HG03135 (cell line): ENCODE measurements around the gene ZNF221.

Experiments
- ATAC-seq: cut with Tn5 transposase; IDR thresholded peaks from one replicate; pipeline ENCODE4 v1.9.1; 2021; ENCODE audit warnings: mild to moderate bottlenecking, moderate library complexity; ENCODE audit not compliant: unreplicated experiment

The ZNF221 gene

DNA sequence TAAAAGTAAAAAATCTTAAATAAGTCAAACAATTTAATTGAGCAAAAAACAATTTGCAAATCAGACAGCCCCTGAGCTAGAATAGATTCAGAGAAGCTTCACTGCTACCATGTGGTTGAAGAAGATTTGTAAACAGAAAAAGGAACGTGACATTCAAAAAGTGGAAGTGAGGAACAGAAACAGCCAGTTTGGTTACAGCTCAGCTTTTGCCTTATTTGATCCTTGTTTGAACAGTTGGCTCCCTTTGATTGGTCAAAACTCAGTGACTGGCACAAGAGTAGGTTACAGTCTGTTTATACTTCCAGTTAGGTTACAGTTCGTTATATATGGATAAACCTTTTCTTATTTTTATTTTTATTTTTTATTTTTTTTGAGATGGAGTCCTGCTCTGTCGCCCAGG is 5.8 kb downstream of the ZNF221 start:
- no peak for ATAC-seq

DNA sequence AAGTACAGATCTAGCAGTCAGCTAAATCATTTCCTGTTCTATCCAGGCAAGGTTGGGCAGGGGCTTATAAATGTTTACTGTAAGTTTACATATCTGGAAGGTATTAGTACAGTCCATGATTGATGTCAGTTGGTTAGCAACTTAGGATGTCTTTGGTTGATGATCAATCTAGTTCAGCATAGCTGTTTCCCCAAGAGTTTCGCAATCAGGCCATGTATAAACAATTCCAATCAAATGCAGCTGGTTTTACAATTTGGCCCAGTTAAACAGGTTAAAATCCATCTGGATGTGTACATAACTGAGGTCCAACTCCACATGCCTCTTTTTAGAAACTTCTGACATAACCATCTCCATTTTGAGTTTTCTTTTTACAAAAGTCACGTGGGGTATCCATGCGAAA is 6.9 kb downstream of the ZNF221 start:
- ATAC-seq, result no peak

DNA sequence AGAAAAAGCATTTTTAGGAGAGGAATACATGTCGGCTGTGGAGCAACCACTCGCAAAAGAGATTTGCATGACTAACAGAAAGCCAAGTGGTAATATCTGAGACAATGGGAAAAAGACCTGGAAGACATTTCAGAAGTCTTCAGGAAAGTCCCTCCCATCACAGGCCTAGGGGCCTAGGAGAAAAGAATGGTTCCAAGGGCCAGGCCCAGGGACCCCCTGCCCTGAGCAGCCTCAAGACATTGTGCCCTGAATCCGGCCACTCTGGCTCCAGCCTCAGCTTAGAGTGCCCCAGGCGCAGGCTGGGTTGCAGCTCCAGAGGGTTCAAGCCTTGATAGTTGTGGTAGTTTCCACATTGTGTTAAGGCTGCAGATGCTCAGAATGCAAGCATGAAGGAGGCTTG is 9.4 kb downstream of the ZNF221 start:
- ATAC-seq, result no peak

DNA sequence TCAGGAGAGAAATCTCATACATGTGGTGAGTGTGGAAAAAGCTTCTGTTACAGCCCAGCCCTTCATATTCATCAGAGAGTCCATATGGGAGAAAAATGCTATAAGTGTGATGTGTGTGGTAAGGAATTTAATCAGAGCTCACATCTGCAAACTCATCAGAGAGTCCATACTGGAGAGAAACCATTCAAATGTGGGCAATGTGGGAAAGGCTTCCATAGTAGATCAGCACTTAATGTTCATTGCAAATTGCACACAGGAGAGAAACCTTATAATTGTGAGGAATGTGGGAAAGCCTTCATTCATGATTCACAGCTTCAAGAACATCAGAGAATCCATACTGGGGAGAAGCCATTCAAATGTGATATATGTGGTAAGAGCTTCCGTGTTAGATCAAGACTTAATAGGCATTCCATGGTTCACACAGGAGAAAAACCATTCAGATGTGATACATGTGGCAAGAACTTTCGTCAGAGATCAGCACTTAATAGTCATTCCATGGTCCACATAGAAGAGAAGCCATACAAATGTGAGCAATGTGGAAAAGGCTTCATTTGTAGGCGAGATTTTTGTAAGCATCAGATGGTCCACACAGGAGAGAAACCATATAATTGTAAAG is 15.2 kb downstream of the ZNF221 start:
- ATAC-seq, result no peak

DNA sequence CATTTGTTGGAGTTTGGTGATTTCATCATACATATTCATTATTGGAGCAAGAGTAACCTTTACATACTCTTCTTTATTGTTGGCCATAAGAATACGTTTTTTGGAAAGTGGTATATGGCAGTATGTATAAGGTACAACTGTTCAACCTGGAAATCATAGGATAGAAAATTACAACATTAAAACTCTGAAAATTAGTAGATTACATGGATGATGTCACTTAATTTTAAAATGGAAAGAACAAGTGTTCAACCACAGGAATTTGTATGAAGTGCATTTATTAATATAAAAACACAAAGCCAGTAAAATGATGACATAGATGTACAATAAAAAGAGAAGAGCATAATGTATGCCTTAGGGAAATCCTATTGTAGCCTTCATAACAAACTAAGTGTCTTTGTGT is 25.7 kb downstream of the ZNF221 start:
- ATAC-seq, result no peak

DNA sequence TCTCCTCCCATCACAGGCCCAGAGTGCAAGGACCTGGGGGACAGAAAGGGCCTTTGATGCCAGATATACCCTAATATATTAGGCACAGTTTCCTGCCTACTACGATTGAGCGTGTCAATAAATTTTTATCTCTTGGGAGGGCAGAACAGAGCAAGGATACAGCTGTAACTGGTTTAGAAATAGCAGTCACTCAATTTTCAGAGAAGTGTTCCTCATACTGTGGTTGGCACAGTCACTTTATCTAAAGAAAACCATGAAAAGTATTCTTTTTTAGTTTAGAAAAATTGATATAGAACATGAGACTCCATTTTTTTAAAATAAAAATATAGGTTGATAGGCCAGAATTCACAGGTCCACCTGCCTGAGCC is 32.5 kb downstream of the ZNF221 start:
- peak; percentile 31 for ATAC-seq

DNA sequence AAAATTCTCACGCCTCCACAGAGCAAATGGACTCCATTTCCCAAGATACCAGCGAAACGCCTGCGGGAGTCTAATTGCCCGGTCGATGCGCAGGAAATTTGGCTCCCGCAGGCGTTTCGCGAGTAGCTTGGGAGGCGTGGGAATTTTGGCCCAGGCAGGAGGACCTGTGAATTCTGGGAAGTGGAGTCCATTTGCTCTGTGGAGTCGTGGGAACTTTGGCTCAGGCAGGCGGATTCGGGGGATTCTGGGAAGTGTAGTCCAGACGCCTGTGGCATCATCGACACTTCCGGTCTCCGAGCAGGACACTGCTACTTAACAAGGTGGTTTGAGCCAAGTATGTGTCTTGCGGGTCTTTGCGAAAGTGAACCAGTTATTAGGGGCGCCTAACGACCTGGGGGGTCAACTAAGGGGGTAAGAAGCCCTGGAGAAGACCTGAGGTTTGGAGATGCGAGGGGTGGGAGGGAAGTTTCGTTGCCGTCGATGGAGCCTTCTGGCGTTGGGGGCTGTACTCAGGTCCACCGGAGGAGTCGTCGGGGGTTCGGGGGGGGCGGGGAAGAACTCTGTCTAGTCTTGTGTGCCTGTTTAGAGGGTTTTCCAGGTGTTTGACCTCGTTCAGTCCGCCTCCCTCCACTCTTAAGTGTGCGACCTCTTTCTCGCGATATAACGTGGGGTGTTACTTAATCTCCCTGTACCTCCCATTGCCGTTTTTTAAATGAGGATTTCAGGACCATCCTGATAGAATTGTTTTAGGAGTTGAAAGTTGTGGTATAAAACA is 33.1 kb downstream of the ZNF221 start, which contains the start of gene ZNF155:
TSS of gene ZNF155 (plus strand) at position 277 of the 775 bp plus-strand sequence. CDS start 4,356 bp downstream, outside the sequence.
- peak; percentile 76 for ATAC-seq

DNA sequence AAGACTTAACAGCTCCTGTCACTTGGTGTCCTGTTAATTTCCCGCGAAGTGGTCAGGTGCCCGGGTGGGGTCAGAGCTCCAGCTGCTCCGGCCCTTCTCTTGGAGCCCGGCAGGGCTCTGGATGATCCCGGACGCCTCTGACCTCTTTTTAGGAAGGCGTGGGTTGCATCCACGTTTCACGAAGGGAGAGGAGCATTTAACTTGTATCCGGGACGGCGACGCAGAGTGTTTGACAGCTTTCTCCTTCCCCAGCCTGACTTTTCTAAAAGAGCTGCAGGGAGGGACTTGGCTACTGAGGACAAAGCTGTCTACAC is 33.6 kb downstream of the ZNF221 start:
- no peak for ATAC-seq

DNA sequence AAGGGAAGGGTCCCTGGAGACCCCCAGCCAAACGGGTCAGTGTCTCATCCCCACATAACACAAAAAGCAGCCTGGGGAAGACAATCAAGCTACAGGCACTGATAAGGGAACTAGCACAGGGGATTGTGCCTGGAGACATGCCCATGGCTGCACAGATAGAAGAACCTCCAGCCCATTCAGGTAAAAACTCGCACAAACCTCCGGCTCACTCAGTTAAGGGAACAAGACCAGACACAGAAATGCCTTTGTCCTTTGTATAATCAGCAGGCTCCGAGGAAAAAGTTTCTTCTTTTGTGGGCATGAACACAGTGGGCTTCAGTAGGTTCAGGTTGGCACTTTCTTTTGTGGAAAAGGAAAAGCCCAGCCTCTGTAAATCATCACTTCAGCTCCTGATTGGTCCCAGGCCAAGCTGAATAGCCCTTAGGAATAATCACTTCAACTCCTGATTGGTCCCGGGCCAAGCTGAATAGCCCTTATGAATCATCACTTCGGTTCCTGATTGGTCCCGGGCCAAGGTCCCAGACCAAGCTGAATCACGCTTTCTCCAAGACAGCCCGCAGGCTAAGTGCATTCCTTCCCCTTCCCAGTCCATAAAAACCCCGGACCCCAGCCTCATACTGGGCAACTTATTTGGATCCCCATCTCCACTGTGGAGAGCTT is 46.7 kb downstream of the ZNF221 start:
- no peak for ATAC-seq

DNA sequence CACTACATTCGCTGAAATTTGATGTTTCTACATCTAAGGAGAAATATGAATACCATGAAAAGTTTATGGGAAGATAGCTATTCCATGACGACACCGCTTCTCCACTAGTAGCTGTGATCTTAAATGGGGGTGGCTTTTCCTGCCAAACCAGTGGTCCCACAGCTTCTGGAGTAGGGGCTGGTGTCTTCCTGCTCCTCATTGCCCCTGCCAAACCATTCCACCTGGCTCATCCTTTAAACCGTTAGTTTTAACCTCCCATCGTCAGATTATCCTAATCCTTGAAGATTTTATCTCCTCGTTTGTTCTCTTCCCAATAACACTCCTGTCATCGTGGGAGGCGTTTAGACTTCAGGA is 51.2 kb downstream of the ZNF221 start:
- ATAC-seq, result no peak

DNA sequence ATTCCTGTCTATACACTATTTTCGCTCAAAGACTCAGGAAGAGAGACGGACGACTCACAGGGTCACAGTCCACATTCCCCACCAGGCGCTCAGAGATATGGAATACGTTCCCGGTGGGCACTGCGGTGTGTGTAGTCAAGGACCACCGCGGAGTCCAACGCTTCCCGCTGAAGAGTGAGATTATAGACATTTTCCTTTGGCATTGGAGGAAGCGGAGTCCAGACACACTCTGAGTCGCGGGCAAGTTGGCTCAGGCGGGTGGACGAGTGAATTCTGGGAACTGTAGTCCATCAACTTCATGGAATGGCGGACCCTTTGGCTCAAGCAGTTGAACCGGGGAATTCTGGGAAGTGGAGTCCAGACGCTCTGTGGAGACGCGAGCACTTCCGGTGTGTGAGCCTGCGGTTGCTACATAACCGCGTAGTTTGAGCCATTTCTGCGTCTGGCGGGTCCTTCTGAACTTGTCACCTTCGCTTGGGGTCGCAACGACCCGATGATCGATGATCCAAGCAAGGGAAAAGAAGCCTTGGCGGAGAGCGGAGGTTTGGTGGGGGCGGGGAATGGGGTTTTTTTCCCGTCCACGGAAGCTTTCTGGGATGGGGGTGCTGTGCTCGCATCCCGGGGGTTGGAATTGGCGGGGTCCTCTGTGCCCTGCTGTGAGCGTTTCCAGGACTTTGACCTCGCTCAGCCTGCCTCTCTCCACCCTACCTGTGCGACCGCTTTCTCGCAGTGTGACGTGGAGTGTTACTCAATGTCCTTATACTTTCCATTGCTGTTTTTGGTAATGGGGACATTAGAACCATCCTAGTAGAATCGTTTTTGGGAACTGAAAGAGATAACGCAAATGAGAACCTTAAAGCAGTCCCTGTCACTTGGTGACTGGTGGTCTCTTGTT is 51.8 kb downstream of the ZNF221 start, which contains the start of gene ZNF230:
TSS of gene ZNF230 (plus strand) at position 392 of the 895 bp plus-strand sequence. CDS start 4,122 bp downstream, outside the sequence.
- ATAC-seq, result peak; percentile 95

DNA sequence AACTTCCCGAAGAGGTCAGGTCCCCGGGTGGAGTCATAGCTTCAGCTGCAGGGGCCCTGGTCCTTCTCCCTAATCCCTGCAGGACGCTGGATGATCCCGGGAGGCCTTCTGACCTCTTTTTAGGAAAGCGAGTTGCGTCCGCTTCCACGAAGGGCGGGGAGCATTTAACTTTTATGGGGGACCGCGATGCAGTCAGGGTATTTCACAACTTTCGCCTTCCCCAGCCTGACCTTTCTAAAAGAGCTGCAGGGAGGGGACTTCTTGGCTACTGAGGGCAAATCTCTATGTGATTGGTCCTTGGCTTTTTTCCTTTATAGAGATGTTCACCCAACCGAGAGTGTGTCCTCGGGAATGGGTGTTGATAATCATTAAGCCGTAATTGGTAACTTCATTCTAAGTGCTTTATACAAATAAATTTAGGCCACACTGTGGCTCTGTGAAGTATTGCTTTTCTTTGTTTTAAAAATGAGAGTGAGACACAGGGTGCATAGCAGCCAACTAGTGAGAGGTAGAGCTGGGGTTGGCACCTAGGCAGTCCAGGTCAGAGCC is 52.5 kb downstream of the ZNF221 start:
- ATAC-seq, result peak; percentile 32

DNA sequence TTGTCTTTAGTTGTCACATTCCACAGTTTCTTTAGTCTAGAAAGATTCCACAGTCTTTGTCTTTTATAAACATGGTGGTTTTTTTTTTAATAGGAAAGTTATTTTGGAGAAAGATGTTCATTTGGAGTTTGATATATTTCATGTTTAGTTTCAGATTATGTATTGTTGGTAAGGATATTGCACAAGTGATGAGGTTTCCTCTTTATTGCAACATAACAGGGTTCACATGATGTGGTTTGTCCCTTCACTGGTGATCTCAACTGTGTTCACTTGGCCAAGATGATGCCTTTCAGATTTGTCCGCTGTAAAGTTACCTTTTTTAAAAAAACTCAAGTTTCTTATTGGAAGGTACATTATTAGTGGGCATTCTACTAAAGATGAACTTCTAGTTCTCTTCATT is 54.9 kb downstream of the ZNF221 start:
- no peak for ATAC-seq

DNA sequence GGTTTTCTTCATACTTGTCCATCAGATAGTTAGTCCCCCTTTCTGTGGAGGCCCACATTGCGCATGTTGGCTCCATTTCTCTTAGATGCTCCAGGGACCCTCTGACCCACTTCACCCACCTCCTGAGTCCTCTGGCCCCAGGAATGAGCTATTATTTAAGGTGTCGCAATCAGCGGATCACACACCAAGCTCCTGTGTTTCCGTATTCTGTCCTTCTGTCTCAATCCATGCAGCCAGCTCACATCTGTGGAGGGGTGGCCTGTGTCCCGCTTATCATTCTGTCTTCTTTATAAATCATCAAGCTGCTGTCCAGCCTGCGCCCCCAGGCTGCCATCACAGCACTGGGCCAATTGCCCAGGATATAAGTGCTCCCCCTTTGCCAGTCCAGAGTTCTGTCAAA is 56.4 kb downstream of the ZNF221 start:
- ATAC-seq, result no peak

DNA sequence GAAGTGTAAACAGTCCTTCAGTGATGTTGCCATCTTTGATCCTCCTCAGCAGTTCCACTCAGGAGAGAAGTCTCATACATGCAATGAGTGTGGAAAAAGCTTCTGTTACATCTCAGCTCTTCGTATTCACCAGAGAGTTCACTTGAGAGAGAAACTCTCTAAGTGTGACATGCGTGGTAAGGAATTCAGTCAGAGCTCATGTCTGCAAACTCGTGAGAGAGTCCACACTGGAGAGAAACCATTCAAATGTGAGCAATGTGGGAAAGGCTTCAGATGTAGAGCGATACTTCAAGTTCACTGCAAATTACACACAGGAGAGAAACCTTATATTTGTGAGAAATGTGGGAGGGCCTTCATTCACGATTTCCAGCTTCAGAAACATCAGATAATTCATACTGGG is 59.4 kb downstream of the ZNF221 start:
- no peak for ATAC-seq
